B cell (primary cell): ENCODE measurements around the gene ATP6V0E2. TPM values are rescaled to one million over a fixed set of nuclear protein-coding genes. Genes with fewer than 3 reads are reported as not detected.

Experiments used
- ATAC-seq: fragments of 200-7000 bp; cut with Tn5 transposase; one replicate; pipeline ENCODE4 v1.10.0; 2021; ENCODE audit warnings: low read depth, mild to moderate bottlenecking, moderate number of reproducible peaks, moderate library complexity
- CTCF ChIA-PET: fragments of 350-600 bp; sonication (Branson Sonifier 250); formaldehyde crosslinking; loops from one replicate; lab custom pipeline; 2021; ENCODE audit warnings: antibody characterized with exemption, inconsistent platforms; lab: Charles Lee
- POLR2A ChIA-PET: fragments of 350-600 bp; sonication (Branson Sonifier 250); formaldehyde crosslinking; loops from one replicate; lab custom pipeline; 2021; ENCODE audit warnings: antibody characterized with exemption; lab: Charles Lee
- DNase-seq: peaks from one replicate; pipeline ENCODE4 v3.0.0; 2013
- H2AFZ ChIP-seq: 2 replicates; pipeline ENCODE4 v1.6.1; 2012; ENCODE audit warnings: mild to moderate bottlenecking, low read depth, low read length; ENCODE audit not compliant: insufficient read depth, poor library complexity, severe bottlenecking
- H3K27ac ChIP-seq, 2 donors: 1 replicate in 1 of 2; 2 replicates in 1 of 2; pipeline ENCODE4 v1.5.1; 2012 to 2013; ENCODE audit warnings: low read length in 2 of 2, mild to moderate bottlenecking in 2 of 2, moderate library complexity in 1 of 2
- H3K27me3 ChIP-seq, 4 experiments: fragments of 200-600 bp in 1 of 4; sonication (generic) in 1 of 4; replicated peaks in 1 of 4; 1 replicate in 2 of 4; 2 replicates in 2 of 4; pipeline versions ENCODE4 v1.6.1 to v1.7.0; 2013 to 2016; ENCODE audit warnings: low read length in 3 of 4, mild to moderate bottlenecking in 2 of 4, mixed read lengths in 1 of 4, moderate library complexity in 1 of 4; ENCODE audit not compliant: insufficient read depth in 4 of 4, control insufficient read depth in 3 of 4; ENCODE audit errors: control extremely low read depth in 1 of 4
- H3K36me3 ChIP-seq, 2 experiments: replicated peaks in 1 of 2; 1 replicate in 1 of 2; 2 replicates in 1 of 2; pipeline versions ENCODE4 v1.6.1 to v1.7.1; 2013; ENCODE audit warnings: low read length in 1 of 2; ENCODE audit not compliant: insufficient read depth in 2 of 2, control insufficient read depth in 1 of 2; ENCODE audit errors: control extremely low read depth in 1 of 2, extremely low read depth in 1 of 2
- H3K4me1 ChIP-seq, 2 donors: fragments of 200-600 bp in 1 of 2; sonication (generic) in 1 of 2; 1 replicate in 1 of 2; 2 replicates in 1 of 2; pipeline versions ENCODE4 v1.5.1 to v1.6.1; 2013 to 2017; ENCODE audit warnings: low read length in 2 of 2; ENCODE audit not compliant: control insufficient read depth in 2 of 2, insufficient read depth in 2 of 2
- H3K4me2 ChIP-seq: replicated peaks from 2 replicates; pipeline ENCODE3; 2012; ENCODE audit warnings: mild to moderate bottlenecking, low read depth, low read length; ENCODE audit not compliant: poor library complexity, severe bottlenecking
- H3K4me3 ChIP-seq, 5 experiments: fragments of 200-600 bp in 1 of 5; sonication (generic) in 1 of 5; 1 replicate in 3 of 5; 2 replicates in 2 of 5; pipeline versions ENCODE4 v1.5.1 to v1.7.0; 2011 to 2016; ENCODE audit warnings: low read length in 4 of 5, mild to moderate bottlenecking in 4 of 5, low read depth in 2 of 5, control low read depth in 1 of 5, moderate library complexity in 1 of 5; ENCODE audit not compliant: insufficient read depth in 1 of 5; ENCODE audit errors: control extremely low read depth in 1 of 5, extremely low read depth in 1 of 5
- H3K79me2 ChIP-seq: fragments of 200-600 bp; sonication (generic); one replicate; pipeline ENCODE4 v1.6.0; 2016; ENCODE audit warnings: low read length; ENCODE audit not compliant: control insufficient read depth, insufficient read depth
- H3K9ac ChIP-seq: fragments of 200-600 bp; sonication (generic); 2 replicates; pipeline ENCODE4 v1.6.1; 2017; ENCODE audit warnings: mild to moderate bottlenecking, low read length, moderate library complexity
- H3K9me3 ChIP-seq, 3 donors: one replicate each; pipeline versions ENCODE4 v1.6.1 to v1.7.1; 2013; ENCODE audit warnings: low read length in 2 of 3; ENCODE audit not compliant: control insufficient read depth in 2 of 3, insufficient read depth in 1 of 3; ENCODE audit errors: control extremely low read depth in 1 of 3
- H4K20me1 ChIP-seq: 2 replicates; pipeline ENCODE4 v1.6.0; 2012; ENCODE audit warnings: mild to moderate bottlenecking, low read length; ENCODE audit not compliant: insufficient read depth, control insufficient read depth, poor library complexity, severe bottlenecking
- H3K27ac Mint-ChIP-seq: one replicate; pipeline ENCODE4 v1.8.0; 2021; ENCODE audit warnings: mixed read lengths
- H3K27me3 Mint-ChIP-seq: one replicate; pipeline ENCODE4 v1.8.0; 2021; ENCODE audit warnings: mixed read lengths
- H3K4me1 Mint-ChIP-seq: one replicate; pipeline ENCODE4 v1.8.0; 2021; ENCODE audit warnings: mixed read lengths
- H3K4me3 Mint-ChIP-seq: one replicate; pipeline ENCODE4 v1.8.0; 2021; ENCODE audit warnings: mixed read lengths
- H3K9me3 Mint-ChIP-seq: one replicate; pipeline ENCODE4 v1.8.0; 2022; ENCODE audit warnings: mixed read lengths; ENCODE audit not compliant: insufficient read depth
- CTCF ChIP-seq: fragments of 200-600 bp; IDR thresholded peaks from one replicate; pipeline ENCODE4 v1.8.0; 2022; ENCODE audit warnings: antibody characterized with exemption, mild to moderate bottlenecking
- EZH2 ChIP-seq: IDR thresholded peaks from 2 replicates; pipeline ENCODE4 v1.6.1; 2012; ENCODE audit warnings: borderline replicate concordance, low read depth, mild to moderate bottlenecking, moderate library complexity, low read length; ENCODE audit not compliant: insufficient read depth, poor library complexity, severe bottlenecking
- WGBS: methylation state at CpG from one replicate; pipeline ENCODE4 v1.1.5; 2013; ENCODE audit warnings: missing lambda C conversion rate; ENCODE audit not compliant: insufficient coverage; 5-methylcytosine and 5-hydroxymethylcytosine counted together
- intact Hi-C: fragments of 100-400 bp; cut with micrococcal nuclease; formaldehyde crosslinking; loops from one replicate; pipeline ENCODE4 v1.10.0; 2022
- polyA plus RNA-seq: library from polyadenylated mRNA; depleted of rRNA; stranded (reverse); fragments of >200 nt; gene quantifications from 2 replicates; pipeline ENCODE4 v1.2.3, GENCODE V29; 2012
- total RNA-seq, 2 donors: library from RNA; stranded (reverse); fragments of 120-200 nt in 1 of 2; gene quantifications; 1 replicate in 1 of 2; 2 replicates in 1 of 2; pipeline versions ENCODE4 v1.2.3 to v1.2.4, GENCODE V29; 2013 to 2022

Gene ATP6V0E2
- total and polyA plus RNA-seq, 2 donors (not counting 1 experiment from before 2014, with no cell fraction given), result 13.5 to 49.6 TPM

GRCh38 chr7:149882248-149883047 is 8.7 kb downstream of the ATP6V0E2 start:
- no peak overlapping the region for H3K4me3 Mint-ChIP-seq
- Histone ChIP-seq H3K4me2 (no peak overlapping the region), H3K27ac (no peak overlapping the region), H3K9me3 (no peaks in the 10 kb centered on the region), H3K36me3 (peaks cover 0 to 6% of the 10 kb centered on the region in 2 experiments), H3K9ac (no peak overlapping the region), H3K79me2 (no peaks in the 10 kb centered on the region), H3K27me3 (no peaks in the 10 kb centered on the region), H3K4me1 (peaks cover 12 to 24% of the 10 kb centered on the region in 2 donors), H3K4me3 (no peak overlapping the region), H2AFZ (no peak overlapping the region), H4K20me1 (no peaks in the 10 kb centered on the region)
- no peak overlapping the region for H3K27ac Mint-ChIP-seq
- peak; percentile 2 for DNase-seq
- ChIA-PET POLR2A (no interaction called here), CTCF (no interaction called here)
- peaks cover 14% of the 10 kb centered on the region for H3K4me1 Mint-ChIP-seq
- TF ChIP-seq CTCF (no peak), EZH2 (no peak)
- no peaks in the 10 kb centered on the region for H3K9me3 Mint-ChIP-seq
- no peak for ATAC-seq
- WGBS, result 100% methylated on average over 3 of the region's 11 CpGs
- intact Hi-C loops, result loop anchor here (10.0 kb wide), 1 partner anchor 392 kb away; no protein-coding TSS in a partner anchor
- no peaks in the 10 kb centered on the region for H3K27me3 Mint-ChIP-seq

GRCh38 chr7:149883048-149883438 is 9.3 kb downstream of the ATP6V0E2 start:
- POLR2A ChIA-PET, result no interaction called here
- H3K4me3 Mint-ChIP-seq, result no peak overlapping the region
- CTCF ChIA-PET, result interaction anchor here (1.4 kb wide), 2 partner anchors 41 to 45 kb away, joined by 3 to 6 read pairs; partner anchors contain the start of gene ZNF862

More at GRCh38 chr7:149883048-149883438, 9.3 kb downstream of the ATP6V0E2 start:
- TF ChIP-seq EZH2, result no peak
- TF ChIP-seq CTCF, result no peak
- Histone ChIP-seq H3K4me2 (no peak overlapping the region), H3K27me3 (no peaks in the 10 kb centered on the region), H3K9me3 (no peaks in the 10 kb centered on the region), H3K79me2 (no peaks in the 10 kb centered on the region), H3K27ac (no peak overlapping the region), H3K4me3 (no peak overlapping the region), H3K36me3 (peaks cover 0 to 3% of the 10 kb centered on the region in 2 experiments), H4K20me1 (no peaks in the 10 kb centered on the region), H2AFZ (no peak overlapping the region), H3K4me1 (peaks cover 12 to 25% of the 10 kb centered on the region in 2 donors), H3K9ac (no peak overlapping the region)
- peaks cover 14% of the 10 kb centered on the region for H3K4me1 Mint-ChIP-seq
- ATAC-seq (no peak), DNase-seq (no peak)
- intact Hi-C loops, result loop anchor here (10.0 kb wide), 1 partner anchor 392 kb away; no protein-coding TSS in a partner anchor
- 72% methylated on average over 7 of the region's 8 CpGs for WGBS
- no peaks in the 10 kb centered on the region for H3K27me3 Mint-ChIP-seq
- no peak overlapping the region for H3K27ac Mint-ChIP-seq
- H3K9me3 Mint-ChIP-seq, result no peaks in the 10 kb centered on the region
